Islet of Langerhans (tissue), 1 donor: ENCODE results near the gene ELMOD3.
"Not testable (repeated sequence)": the region's sequence is repeated elsewhere in the genome, so short reads cannot be mapped to it uniquely, and the experiment has no call there.

Experiments used
- FAIRE-seq: peaks from one replicate; lab custom pipeline; 2011; peaks lifted over from hg19 to GRCh38; lab: Jason Lieb, UNC

Gene ELMOD3

DNA sequence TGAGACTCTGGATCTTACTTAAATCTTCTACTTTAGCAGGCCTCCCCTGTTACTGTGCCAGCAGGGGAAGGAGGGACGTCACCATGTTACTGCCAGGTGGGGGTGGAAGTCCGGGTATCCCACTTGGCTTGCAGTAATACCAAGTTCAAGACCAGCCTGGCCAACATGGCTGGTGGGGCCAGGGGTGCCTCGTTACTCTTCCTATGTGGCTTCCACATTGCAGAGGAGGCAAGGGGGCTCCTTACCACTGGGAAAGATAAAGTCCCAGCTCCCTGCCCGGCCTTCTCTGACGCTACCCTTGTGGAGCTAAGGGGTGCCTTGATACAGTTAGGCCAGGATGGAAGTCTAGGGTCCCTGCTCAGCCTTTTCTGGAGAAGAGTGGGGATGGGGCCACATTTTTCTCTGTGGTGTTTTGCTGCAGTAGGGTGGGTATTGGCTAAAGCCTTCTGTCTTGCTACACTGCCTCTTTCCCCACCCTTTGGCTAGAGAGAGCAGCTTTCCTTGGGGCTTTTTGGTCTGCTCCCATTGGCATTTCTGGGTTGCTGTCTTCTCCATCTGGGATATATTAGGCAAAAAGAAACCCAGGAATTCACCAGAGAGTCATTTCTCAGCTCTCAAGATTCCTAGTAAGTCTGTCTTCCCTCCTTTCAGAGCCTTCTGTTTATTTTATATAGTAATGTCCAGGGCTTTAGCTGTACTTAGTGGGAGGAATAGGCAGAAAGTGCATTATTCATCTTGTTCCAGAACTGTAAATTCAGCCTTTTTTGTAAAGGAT is 21.9 kb downstream of the ELMOD3 start:
- FAIRE-seq: no peak

GRCh38 chr2:85377083-85377482 is 22.5 kb downstream of the ELMOD3 start:
- no peak for FAIRE-seq

- FAIRE-seq: no peak
Observed at GRCh38 chr2:85378257-85378656, 23.7 kb downstream of the ELMOD3 start.

- FAIRE-seq: no peak
Observed at GRCh38 chr2:85380048-85380447, 25.5 kb downstream of the ELMOD3 start.

- FAIRE-seq: not testable (repeated sequence)
Observed at GRCh38 chr2:85383151-85383550, 28.6 kb downstream of the ELMOD3 start.

DNA sequence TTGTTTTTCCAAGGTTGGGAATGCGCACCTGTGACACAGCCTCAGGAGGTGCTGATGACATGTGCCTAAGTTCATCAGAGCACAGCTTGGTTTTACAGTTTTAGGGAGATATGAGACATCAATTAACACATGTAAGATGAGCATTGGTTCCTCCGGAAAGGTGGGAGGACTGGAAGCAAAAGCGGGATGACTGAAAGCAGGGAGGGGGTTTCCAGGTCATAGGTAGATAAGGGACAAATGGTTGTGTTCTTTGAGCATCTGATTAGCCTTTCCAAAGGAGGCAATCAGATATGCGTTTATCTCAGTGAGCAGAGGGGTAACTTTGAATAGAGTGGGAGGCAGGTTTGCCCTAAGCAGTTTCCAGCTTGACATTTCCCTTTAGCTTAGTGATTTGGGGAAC is 29.3 kb downstream of the ELMOD3 start:
- FAIRE-seq: no peak

DNA sequence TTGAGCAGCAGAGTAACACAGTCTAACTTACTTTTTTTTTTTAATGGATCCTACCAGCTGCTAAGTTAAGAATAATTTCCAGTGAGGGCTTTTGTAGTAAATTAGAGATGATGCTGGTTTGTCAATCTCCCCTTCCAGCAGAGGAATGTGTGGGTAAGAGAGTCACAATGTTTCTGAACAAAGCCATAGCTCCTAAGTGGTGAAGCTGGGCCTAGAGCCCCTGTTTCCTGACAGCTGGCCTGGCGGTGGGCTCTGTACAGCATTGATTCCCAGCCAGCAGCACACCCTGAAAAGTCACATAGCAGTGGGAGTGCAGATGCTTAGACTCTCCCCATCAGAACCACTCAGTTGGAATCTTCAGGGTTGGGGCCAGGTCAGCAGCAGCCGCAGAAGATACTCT is 31.2 kb downstream of the ELMOD3 start:
- FAIRE-seq: no peak

DNA sequence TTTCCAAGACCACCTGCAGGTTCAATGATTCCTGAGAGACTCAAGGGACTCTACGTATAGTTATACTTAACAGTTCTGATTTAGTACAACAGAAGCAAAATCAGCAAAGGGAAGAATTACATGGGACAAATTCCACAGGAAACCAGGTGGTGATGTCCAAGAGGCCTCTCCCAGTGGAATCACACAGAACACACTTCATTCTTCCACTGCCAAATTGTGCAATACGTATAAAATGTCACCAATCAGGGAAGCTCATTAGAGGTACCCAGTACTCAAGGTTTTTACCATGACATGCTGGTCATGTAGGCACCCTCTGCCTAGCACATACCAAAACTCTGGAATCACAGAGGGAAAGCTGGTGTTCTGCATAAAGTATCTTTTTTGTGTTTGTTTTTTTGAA is 33.2 kb downstream of the ELMOD3 start:
- no peak for FAIRE-seq

- FAIRE-seq: no peak
Observed at GRCh38 chr2:85388878-85389538, 34.4 kb downstream of the ELMOD3 start.

GRCh38 chr2:85390941-85391669 is 36.5 kb downstream of the ELMOD3 start:
- no peak for FAIRE-seq

DNA sequence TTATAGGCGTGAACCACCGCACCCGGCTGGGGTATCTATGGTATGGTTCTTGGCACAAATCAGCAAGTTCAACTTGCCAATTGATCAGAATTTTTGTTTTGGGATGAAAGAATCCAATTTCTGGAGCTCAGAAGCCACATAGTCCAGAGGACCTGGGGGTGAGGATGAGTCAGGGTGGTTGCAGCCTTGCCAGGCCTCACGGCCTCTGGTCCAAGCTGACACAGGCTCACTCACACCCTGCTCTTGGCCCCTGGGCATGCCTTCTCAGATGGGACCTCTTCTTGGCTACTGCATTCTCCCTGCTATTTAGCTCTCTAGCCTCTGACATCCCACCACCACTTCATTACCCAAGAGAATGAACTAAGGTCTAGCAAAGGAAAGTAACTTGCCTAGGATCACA is 39.3 kb downstream of the ELMOD3 start:
- no peak for FAIRE-seq

DNA sequence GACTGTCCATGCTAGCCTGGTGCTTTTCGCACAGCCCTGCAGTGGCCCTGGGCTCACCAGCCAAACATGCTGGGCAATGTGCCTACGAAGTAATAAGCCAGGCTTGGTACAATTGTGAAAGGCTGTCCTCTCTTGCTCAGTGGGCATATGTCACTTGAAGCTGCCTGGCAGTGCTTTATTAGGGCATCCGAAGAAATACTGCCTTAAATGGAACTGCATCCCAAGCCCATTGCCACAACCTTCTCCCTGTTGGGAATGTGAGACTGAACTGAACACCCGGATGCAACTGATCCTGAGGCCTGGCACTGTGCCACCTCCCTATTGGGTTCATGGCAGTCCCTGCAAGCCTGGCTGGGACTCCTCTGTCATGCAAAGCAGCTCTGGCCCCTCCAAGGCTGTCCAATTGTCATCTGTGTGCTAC is 39.7 kb downstream of the ELMOD3 start:
- FAIRE-seq: no peak

GRCh38 chr2:85394976-85395375 is 40.4 kb downstream of the ELMOD3 start:
- no peak for FAIRE-seq

- no peak for FAIRE-seq
Observed at GRCh38 chr2:85395912-85396475, 41.4 kb downstream of the ELMOD3 start.

DNA sequence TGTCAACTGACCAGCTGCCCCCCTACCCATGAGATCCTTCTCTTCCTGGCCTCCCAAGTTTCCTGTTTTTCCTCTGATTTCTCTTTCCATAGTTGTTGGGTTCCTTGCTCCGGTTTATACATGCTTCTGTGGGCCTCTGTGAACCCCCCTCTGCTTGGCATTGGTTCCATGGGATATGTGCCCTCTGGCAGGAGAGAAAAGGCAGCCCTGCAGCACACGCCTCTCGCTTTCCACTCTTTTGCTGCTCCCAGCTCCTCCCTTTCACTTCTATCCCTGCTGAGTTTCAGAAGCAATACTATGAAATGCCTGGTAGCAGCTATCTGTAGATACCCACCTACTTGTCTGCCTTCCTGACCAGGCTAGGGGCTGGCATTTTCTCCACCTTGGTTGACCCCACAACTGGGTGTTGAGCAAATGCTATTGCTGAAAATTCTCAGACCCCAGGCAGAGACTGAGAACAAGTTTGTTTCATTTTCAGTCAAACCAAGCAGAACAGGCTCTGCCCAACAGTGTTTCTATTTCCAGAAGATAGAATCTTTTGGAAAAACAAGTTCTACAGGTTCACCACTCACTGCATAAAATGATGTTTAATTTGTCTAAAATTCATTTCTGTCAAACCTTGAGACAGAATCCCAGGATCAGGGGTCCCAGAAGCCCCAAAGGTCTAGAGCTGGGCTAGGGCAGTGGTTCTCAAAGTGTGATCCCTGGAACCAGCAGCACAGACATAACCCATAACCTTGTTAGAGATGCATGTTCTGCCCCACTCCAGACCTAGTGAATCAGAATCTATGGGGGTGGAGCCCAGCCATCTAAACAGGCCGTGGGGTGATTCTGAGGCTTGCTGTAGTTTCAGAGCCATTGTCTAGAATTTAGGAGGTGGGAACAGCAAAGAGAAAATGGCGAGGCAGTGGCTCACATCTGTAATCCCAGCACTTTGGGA is 42.2 kb downstream of the ELMOD3 start:
- FAIRE-seq: no peak

GRCh38 chr2:85397925-85398331 is 43.4 kb downstream of the ELMOD3 start:
- FAIRE-seq: no peak

DNA sequence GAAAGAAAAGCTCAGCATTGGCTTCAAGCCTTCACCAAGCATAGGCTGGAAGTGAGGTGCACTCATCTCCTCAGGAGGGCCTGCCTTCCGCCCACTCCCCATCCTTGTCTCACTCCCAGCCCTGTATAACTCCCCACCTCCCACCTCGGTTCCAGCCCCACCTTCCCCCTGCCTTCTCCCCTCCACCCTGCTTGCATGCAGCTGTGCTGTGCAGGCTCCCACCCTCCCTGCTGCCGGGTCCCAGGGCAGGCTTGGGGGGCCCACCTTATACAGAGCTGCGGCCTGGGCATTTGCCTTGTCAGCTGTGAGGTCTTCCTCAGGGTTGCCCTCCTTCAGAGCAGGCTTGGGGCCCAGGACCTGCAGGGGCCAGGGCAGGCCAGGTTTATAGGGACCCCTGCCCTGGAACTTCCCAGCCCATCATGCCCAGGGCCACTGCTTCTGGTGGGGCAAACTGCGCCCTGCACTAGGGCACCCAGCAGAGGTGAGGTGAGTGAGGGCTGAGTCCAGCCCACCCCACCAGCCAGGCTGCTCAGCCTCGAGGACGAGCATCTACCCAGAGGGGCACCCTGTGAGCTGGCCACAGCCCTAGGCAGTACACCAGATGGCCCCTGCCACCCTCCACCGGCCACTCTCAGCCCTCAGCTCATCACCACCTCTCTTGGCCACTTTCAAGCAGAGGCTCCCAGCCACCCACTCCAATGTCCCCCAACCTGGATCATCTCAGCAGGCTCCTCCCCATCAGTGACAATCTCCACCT is 44.0 kb downstream of the ELMOD3 start:
- no peak for FAIRE-seq

GRCh38 chr2:85399183-85399455 is 44.5 kb downstream of the ELMOD3 start:
- no peak for FAIRE-seq

DNA sequence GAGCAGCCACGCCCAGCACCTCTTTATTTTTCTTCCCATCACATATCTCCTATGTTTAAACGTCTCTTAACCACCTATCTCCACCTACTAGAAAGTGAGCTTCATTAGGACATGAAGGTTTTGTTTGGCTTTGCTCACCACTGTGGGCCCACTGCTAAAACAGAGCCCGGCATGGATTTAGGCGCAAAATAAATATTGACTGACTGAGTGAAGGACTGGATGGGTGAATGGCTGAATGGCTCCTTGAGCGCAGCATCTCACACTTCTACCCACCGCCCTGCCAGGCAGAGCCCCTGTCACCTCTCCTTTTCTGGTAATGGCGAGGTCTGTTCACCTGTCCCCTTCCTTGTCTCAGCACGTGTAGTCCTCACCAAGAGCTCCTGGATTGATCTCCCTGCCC is 45.5 kb downstream of the ELMOD3 start:
- no peak for FAIRE-seq

DNA sequence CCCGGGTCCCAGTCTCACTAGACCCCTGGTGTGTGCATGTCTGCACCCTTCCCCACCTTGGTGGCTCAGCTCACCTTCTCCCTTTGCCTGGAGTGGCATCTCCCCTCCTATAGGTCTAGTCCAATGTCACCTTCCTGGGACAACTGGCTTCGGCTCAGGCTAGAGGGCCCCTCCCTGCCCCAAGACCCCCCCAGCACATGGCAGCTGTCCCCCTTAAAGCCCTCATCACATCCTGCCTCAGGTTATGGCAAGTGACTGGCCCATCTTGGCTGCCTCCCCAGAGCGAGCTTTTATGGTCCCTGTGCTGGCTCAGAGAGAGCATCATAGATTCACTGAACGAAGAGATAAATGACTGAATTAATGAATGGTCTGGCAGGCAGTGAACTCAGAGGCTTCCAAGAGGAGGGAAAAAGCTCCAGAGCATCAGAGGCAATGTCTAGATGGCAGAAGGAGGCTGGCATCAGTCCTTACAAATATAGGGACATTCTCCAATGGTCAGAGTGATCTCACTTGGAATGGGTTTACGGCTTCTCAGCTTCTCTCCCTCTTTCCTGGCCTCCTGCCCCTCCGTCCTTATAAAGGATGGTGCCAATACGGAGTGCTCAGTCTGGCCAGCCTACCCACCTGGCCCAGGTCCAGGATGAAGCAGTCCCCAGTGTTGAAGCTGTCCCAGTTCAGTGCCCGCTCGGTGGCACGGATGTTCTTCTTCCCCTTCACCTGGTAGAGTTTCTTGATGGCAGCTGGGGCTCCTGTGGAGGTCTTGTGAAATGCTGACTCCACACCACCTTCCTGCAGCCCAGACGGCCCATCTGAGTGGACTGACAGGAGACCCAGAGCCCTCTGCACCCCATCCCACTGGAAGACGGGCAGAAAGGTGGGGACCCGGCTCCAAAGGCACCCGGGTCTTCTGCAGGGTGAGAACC is 46.2 kb downstream of the ELMOD3 start:
- FAIRE-seq: no peak
